GM21515 (cell line): ENCODE data around the gene HOTAIR.

ENCODE experiments used
- ATAC-seq: cut with Tn5 transposase; IDR thresholded peaks from one replicate; pipeline ENCODE4 v1.9.1; 2021; ENCODE audit not compliant: unreplicated experiment

Gene HOTAIR

DNA sequence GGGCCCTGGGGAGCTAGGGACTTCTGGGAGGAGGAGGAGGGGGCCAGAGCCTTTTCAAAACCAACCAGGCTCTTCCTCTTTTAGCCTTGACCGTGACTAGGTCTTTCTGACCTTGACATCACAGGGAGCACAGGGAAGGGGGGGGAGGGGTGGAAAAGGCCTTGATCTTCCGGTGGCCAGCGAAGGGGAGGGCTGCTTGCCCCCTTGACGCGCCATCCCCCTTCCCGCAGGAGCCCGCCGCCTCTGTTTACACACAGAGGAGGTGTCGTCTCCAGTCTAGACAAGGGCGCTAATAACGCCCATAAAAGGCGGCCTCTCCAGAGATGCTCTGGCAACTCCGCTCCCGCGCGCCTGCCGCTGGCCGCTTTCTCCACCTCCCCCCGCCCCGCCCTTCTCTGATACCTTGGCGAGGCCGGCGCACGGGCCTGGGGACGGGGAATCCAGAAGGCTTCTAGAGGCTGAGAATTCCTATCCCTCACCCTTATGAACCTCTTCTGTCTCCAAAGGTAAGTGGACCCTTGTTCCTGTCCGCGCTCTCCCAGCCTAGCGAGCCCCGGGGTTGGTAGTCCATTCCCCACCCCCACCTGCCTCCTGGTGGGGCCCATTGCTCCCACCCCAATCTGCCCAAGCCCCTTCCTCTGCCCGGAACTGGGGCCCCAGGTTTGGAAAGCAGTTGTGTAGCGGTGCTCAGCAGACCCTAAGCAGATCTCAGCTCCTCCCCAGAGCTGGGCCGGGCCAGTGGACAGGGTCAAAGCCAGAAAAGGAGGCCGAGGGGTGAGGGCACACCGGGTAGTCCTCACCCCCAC lies 24.9 kb downstream of the HOTAIR start:
- ATAC-seq, result no peak

DNA sequence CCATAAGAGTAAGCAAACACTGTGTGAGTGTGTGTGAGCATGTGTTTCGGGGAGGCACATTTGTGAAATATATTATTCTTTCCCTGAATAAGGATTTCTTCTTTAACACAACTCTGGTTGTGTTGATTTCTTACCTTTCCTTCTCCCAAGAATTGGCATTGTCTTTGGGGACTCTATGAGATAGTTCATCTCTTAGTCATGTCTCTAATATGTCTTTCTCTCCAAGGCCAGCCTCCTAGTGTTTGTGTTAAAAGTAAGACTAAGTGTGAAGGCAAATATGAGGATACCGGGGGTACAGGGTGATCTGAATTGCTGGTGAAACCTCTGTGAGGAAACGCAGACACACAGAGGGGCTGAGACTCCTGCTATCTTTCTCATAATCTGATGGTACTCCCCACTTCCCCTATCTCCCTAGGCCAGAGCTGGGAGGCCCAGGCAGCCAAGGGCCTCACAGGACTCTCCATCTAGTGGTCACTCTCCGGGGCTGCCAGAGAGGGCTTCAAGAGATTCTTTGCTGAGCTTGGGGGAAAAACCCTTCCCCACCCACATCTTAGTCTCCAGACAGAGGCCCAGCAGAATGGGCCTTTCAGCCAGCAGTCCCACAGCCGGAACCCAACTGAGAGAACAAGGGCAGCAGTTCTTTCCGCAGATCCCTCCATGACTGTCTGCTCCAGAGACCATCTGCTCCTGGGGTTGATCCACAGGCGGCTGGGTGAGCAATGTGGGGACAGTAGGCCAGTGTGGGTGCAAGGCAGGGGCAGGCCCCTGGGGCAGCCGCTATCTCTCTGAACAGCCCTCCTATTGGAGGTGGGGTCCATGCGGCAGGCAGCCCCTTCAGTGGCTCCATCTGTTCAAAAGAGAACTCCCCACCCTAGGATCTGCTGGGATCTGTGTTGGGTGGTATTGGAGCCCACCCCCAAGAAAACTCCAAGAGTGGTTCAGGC lies 25.8 kb downstream of the HOTAIR start:
- no peak for ATAC-seq

DNA sequence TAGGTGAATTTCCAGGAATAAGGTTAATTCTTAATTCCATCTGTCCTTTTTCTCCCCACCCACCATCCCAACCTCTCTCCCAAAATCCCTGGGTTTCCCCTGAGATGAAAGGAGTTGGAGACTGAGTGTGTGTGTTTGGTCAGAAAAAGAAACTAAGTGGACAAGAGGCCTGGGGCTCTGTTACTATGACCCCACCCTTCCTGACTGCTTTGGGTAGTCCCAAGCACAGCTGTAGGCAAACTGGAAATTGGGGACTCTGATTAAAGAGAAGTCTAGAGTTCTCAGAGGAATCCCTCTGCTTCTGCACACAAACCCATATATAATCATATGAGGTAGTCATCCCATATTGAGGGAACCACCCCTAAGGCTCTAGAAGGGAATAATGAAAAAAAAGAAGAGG lies 27.0 kb downstream of the HOTAIR start:
- no peak for ATAC-seq

DNA sequence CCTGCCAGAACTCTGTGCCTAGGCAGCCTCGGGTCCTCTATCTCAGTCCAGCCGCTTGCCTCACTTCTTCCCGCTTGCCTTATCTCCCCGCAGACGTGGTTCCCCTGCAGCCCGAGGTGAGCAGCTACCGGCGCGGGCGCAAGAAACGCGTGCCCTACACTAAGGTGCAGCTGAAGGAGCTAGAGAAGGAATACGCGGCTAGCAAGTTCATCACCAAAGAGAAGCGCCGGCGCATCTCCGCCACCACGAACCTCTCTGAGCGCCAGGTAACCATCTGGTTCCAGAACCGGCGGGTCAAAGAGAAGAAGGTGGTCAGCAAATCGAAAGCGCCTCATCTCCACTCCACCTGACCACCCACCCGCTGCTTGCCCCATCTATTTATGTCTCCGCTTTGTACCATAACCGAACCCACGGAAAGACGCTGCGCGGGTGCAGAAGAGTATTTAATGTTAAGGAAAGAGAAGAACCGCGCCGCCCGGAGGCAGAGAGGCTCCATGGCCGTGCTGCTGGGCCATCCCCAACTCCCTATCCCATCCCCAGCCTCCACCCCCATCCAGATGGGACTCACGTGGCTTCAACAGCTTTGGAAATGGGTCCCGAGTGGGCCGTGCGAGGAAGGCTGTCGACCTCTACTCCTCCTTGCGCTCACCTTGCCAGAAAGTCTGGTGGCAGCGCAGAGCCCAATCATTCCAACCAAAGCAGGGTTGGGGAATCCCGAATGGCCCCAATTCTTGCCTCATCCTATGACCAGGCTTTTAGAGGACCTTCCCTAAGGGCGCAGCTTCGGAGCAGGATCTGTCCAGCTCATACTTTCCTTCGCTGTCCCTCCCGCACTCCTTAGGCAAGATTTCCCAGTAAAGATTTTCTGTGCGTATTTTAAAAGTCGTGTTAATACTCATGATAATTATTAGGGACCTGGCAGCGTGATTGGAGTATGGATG lies 29.6 kb downstream of the HOTAIR start:
- no peak for ATAC-seq

DNA sequence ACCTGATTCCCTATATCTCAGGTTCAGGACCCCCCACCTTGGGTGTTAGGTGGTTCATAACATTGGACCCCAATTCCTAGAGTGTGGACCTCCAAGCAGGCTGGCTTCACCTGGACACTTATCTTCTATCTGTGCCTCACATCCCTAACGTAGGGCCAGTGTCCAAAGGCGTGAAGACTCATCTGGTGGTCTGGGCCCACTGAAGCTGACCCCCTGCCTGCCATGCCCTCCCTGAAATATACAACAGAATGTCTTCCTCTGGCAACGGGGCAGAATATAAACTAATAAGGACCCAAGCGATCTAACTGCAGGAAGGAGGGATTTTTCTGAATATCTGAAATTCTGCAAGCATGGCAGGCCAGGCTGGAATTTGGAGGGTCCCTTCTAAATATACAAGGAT lies 30.5 kb downstream of the HOTAIR start:
- no peak for ATAC-seq

DNA sequence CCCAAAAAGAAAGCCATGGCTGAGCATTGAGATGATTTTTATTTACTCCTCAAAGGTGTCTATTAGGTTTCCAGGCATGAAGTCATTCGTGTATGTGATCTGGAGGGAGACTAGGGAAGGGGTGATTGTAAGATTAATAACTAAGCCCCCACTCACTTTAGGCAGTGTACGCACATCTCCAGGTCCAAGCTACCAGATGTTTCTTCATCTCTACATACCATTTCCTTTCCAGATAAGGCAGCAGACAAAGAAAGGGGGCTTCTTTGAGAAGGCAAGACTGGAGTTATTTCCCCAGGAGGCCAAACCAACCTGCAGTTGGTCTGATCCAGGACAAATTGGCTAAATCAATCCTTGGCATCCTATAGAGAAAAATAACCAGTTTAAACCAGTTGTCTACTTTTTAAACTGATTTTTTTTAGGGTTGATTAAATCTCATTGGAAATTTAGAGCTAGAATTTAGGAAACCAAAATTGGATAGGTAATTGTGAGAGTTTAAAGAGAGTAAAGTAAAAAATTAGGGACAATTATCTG lies 32.2 kb downstream of the HOTAIR start:
- no peak for ATAC-seq

DNA sequence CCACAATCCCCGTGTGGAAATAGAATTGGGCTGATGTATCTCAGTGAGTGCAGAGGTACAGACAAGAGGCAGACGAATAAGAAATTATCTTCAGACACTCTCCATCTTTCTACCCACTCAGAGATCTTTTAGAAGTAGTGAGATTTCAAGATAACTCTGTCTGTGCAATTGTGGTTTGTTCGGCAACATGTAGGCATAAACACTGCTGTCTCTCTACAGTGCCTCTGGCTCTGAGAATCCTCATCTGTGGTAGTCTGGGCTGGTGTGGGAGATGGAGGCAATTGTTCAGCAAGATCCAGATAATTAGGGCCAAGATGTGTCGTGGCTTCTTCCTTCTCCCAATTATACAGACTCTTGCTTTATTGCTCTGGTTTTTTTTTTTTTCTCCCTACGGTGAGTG lies 33.0 kb downstream of the HOTAIR start:
- ATAC-seq, result no peak

DNA sequence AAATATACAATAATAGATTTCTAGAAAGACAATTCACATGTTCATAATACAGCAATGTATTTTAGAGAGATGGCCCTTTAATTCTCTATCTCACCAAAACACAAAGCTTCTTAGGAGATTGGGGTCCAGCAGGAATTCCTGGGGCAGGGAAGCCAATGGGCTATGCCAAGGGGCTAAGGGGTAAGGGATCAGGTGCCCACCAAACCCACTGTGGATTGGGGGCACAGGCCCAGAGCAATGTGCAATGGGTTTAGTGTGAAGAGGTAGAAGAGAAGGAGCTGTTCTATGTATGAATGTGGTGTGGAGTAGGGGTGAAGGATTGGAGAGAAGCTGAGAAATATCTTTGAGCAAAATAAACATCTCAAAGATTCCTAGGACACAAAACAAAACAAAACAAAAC lies 33.6 kb downstream of the HOTAIR start:
- no peak for ATAC-seq

DNA sequence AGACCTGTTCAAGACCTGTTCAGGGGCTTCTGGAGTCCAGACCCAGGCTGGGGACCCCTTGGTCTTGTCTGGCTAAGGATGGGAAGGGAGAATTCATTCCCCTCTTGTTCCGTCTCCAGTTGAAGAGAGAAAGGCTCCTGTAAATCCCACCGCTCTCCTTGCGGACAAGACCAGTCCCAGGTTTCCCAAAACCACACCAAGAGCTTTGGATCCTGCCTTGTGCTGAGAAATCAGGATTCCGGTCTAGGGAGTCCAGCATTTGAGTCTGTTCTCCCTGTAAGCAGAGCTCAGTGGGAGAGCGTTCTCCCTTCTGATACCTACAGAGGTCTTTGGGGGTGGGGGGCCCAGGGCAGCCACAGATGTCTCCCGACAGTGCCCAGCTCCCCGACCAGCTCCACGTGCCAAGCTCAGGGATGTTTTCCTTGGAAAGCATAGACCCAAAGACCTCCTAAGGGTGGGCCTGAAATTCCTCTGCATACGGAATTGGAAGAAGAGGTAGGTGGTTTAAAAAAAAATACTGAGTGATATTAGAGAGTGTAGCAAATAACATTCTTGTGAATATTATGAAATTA lies 34.2 kb downstream of the HOTAIR start:
- no peak for ATAC-seq

DNA sequence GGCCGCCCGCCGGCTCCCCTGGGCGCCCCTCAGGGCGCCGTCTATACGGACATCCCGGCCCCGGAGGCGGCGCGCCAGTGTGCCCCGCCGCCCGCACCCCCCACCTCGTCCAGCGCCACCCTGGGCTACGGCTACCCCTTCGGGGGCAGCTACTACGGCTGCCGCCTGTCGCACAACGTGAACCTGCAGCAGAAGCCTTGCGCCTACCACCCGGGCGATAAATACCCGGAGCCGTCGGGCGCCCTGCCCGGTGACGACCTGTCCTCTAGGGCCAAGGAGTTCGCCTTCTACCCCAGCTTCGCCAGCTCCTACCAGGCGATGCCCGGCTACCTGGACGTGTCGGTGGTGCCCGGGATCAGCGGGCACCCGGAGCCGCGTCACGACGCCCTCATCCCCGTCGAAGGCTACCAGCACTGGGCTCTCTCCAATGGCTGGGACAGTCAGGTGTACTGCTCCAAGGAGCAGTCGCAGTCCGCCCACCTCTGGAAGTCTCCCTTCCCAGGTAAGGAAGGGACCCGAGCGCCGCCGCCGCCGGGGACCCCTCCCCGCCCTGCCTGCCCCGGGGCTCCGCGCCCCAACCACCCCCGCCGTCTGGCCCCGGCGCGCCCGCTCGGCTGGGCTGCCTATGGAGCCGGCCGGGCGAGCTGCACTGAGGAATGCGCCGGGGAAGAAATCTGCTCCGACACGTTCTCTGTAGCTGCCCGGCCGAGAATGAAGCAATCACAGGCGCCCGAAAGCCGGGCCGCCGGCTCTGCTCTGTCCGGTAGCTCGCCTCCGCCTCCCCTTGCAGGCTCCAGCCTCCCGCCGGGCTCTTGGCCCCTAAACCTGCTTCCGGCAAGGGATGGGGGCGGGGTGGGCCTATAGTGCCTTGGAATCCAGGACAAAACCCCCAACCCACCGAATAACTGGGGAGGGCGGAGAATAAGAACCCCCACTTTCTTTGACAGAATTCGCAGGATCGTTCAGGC lies 35.3 kb downstream of the HOTAIR start:
- no peak for ATAC-seq

DNA sequence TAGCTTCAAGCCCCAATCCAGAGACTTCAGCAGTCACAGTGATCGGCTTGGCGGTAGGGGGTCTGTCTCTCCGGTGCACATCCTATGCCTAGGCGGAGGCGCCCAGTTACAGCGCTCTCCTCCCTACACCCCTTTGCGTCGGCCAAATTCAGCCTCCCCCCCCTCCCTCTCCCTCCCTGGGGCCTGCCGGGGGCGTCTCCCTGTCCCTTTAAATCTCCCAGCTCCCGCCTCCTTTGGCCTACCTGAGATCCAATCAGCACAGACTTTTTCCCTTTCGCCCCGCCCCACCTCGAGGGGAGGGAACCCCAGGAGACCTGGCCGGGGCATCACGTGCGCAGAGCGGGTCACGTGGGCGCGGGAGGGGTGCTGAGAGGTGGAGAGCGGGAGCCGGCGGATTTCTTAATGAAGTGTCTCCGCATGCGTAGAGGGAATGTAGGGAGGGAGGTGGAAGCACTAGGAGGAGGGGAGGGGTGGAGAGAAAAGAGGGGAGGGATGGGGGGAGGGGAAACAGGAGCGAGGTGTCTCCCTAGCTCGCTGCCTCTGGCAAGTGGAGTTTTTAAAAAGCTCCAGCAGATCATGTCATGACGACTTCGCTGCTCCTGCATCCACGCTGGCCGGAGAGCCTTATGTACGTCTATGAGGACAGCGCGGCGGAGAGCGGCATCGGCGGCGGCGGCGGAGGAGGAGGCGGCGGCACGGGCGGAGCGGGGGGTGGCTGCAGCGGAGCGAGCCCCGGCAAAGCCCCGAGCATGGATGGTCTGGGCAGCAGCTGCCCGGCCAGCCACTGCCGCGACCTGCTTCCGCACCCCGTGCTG lies 36.2 kb downstream of the HOTAIR start, which contains the start of gene HOXC13:
HOXC13 (plus strand) TSS at position 506 of the 815 bp plus-strand sequence; CDS start at position 582, 76 bp downstream.
- ATAC-seq, result no peak

DNA sequence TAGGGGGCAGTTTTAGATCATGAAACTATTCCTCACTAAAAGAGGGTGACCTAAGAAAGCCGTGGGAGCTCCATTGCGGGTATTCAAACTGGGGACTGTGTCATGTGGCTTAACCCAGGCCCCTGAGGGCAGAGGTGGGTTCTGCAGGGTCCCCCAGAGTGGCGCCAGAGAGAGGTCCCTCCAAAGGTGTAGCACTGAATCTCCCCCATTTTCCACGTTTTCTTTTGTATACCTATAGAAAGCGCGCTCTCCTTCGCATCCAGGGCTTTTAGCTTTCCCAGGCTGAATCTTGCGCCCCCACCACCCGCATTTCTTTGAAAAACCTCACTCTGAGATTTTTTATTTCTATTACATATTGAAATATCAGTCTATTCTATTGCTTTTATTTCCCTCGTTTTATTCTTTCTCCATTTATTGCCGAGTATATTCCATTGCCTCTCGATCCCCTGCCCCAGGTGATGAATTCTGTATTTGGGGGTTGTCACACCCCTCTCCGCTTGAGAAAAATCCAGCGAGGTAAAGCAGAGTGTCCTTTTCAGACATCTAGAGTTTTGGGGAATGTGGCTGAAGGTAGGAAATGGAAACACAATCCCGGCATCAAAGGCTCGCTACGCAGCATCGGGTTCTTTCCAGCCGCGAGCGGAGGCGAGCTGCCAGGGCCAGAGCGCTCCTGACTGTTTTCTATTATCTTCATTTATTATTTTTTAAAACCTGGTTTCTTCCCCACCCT lies 37.0 kb downstream of the HOTAIR start:
- no peak for ATAC-seq

DNA sequence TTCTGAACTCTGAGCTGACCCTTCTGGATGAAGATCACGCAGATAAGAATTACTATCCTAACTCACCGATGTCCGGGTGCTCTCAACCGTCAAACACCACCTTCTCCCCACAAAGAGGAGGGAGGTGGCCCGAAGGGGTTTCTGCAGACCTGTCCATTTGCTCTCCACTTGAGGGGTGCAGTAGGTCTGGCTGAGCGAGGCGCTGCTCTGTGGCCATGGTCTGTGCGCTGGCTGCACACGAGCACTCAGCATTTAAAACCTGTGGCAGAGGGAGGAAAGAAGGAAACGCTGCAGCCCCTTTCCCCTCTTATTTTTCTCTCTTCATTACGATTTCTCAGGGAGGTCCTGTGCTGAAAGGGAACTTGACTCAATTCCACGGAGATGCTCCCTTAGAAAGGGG lies 37.7 kb downstream of the HOTAIR start:
- no peak for ATAC-seq

DNA sequence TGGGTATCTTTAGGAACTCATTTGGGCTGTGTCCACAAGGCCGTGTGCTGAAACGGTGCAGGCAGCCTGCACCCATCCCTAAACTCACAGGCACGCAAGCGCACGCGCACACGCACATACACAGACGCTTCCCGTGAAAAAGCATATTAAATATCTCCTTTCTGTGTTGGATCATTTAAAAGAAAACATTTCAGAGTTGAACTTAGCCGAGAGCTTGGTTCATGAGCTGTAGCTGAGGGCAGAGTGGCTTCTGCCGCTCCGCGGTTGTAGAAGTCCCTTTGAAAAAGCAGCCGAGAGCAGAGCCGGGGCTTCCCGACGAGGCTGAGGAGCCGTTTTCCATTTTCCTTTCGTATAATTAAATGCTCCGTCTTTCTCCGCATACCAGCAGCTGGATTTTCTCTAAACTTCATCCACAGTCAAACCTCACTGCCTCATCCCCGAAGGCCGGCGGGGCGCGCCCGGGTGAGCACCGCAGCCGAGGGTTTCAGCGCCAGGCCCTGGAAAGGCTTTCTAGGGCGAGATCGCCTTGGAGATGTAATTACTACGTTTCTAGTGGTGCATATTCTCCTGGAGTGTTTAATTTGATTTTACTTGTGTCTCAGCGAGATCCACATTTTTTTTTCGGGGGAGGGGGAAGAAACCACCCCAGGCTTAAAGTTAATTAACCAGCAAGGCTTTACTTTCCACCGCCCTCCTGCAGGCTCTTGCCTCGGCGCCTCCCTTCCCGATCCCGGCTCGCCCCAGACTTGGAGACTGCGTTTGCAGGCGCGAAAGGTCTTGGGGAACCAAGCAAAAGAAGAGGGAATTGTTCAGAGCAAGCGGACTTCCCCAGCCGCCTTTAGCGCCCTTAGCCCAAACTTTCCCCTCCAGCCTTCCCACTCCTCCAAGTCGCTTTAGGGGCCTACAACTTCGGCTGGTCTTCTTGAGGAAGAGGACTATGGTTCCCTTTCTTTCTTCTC lies 39.1 kb downstream of the HOTAIR start:
- no peak for ATAC-seq

DNA sequence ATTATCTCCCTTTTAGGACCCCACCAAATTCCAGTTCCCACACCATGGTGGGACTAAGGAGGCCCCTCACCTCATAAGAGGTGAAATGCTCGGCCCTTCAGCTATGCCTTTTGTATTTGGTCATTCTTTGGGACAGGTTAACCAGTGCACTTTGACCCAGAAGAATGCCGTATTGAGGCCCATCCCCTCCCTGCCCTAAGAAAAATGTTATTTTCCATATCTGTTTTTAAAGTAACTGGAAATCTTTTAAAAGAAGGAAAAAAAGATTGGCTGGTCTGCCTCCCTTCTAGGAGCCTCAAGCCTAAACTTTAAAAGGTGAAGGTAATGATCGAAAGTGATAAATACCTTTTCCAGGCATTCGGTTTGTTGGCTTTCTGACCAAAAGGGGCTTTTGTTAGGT lies 41.8 kb downstream of the HOTAIR start:
- no peak for ATAC-seq

DNA sequence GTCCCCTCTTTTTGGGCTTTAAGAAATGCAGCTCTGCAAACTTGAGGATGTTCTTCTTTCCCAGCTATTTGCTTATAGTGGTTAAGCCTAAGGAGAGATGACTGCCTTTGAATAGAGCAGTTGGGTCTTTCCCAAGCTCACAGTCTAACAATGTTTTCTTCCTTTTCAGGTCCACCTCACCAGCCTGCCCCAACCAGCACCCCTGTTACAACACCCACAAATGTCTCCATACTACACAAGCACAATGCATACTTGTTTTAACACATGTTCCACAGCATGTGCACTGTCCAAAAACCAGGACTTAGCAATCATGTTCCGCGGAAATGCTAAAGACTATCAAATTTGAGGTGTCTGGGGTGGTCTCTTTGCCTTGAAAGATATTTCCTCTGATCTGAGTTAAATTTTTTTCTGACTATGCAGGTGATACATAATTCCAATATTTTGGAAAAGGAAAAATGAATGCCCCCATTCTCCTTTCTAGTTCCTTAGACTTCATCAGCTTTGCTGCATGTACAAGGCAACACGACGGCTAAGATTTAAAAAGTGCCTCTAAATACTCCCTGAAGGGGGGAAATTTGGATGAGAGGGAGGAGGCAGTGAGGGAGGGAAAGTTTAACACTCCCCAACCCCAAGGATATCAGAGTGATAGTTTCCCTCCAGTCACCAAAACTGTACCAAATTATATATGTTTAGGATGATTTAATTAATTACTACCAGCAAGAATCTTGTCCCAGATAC lies 42.7 kb downstream of the HOTAIR start:
- no peak for ATAC-seq
